ENCODE data around the gene PCDHGC4.

The PCDHGC4 gene

GRCh38 chr5:141512911-141513626, 28.2 kb downstream of the PCDHGC4 start:
- peak; percentile 63 to 69 for DNase-seq

DNA sequence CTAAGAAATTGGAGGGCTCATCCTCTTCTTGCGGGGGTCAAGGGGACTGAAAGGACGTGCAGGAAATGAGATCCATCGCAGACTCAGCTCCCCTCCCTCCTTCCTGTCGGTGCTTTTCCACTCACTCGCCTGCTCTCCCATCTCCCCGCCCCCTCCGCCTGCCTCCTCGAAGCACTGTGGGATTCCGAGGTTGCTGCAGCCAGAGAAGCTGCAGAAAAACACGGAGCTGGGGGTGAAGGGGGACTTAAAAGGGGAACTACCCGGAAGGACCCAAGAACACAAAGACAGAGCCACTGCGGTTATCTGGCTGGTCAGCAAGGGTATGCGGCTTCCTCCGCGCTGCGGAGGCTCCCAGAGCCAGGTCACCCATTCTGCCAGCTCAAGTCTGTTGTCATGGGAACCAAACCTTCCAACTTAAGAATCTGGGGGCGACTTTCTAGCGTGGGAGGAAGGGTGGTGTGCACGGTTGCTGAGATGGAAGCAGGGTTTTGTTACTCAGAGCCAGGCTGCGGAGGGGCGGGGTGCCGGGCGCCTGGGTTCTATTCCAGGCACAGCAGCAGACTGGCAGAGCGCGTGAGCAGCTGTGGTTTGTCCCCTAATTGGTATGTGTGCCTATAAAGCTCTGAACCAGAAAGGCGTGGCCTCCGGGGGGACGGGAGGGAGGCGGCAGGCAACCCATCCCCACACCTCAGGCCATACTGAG, 28.9 kb downstream of the PCDHGC4 start:
- DNase-seq = peak; percentile 69 to 80

- DNase-seq = no peak
These were observed 29.7 kb downstream of the PCDHGC4 start for GRCh38 chr5:141514330-141515133.

- DNase-seq = no peak
These were observed 30.3 kb downstream of the PCDHGC4 start for GRCh38 chr5:141515141-141515540.

GRCh38 chr5:141515946-141516671, 31.3 kb downstream of the PCDHGC4 start:
- DNase-seq = no peak

DNA sequence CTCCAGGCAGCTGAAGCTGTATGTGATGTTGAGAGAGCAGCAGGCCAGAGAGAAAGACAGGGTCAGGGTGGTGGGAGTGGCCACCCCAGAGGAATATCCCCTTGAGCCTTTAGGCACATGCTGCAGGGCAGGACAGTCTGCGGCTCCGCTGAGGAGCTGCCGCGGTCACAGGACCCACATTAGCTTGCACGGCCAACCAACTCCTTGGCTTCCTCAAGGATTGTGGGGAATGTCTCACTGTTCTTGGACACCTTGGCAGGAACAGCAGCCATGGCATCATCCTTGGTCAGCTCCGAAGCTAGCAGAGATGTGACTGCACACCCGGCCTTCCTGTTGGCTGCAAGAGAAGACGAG, 31.8 kb downstream of the PCDHGC4 start:
- DNase-seq = no peak

DNA sequence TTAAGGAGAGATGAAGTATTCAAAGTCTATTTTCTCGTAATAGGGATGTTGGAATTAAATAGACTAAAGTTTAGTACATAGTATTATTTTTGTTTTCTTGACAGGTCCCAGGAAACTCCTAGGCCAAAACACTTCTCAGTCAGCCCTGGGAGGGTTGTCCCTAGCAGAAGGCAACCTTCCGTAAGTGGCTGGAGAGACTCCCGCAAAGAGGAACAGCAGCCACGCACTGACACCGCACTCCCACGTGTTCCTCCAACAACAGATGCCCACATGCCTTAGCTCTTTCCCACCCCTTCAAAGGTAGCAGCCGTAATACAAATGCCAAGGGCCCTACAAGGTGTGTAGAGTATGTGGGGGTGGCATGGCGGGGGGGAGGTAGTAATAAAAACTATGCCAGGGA, 32.5 kb downstream of the PCDHGC4 start:
- no peak for DNase-seq

DNA sequence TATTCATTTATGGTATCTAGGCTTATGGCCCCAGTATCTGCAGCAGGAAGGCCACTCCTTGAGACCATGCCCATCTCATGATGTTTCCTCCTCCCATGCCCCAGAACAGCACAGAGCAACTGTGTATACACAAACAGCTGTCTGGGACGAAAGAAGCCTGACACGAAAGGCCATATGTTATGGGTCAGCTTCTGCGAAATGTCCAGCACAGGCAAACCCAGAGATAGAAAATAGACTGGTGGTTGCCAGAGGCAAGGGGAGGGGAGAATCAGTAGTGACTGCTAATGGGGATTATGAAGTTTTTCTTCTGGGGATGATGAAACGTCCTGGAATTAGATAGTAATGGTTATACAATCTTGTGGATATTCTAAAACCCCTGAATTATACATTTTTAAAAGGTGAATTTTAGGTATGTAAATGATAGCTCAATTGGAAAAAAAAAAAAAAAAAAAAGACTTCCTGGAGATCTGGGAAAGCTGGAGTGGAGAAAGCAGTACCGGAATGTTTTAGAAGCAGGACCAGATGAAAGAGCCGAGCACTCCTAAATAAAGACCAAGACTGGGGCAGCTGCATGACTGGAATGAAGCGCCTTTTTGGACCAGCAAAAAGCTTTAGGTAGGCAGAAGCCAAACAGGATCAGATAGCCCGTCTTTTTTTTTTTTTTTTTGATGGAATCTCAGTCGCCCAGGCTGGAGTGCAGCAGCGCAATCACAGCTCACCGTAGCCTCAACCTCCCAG, 33.2 kb downstream of the PCDHGC4 start:
- DNase-seq = no peak

DNA sequence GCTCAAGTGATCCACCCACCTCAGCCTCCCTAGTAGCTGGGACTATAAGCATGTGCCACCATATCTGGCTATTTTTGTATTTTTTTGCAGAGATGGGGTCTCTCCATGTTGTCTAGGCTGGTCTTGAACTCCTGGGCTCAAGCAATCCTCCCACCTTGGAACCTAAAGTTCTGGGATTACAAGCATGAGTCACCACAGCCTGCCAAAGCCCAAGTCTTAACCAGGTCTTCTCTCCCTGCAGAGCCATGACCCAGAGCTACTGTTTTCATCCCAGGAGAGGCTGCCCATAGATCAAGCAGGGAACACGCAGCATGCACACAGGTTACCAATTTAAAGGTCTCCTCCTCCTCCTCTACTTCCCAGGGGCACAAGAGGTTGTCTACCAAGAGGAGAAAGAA, 33.8 kb downstream of the PCDHGC4 start:
- no peak for DNase-seq

GRCh38 chr5:141519605-141520565, 35.1 kb downstream of the PCDHGC4 start:
- DNase-seq = no peak

DNA sequence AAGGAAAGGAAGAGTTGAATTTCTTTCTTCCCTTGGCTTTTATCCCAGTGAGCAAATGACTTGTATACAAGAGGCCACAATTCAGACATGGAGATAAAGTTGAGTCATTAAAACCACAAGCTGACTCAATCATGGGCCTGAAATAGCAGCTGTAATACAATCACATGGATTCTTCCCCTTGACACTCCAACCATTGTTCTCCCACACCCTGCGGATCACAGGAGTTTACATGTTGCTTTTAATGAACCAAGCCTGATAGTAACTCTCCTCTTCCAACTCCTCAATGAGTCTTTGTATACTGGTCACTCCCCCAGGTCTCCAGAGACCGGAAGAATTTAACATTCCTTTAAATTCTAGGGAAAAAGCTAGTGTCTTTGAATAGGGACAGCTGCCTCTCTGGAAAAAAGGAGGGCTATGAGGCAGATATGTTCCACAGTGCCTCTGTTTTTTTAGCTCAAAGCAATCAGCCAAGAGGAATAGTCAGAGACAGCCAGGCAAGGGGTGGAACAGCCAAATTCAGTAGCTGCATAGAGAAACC, 36.5 kb downstream of the PCDHGC4 start:
- peak in 1 of 2 experiments; percentile 7 for DNase-seq

- no peak for DNase-seq
These were observed 37.5 kb downstream of the PCDHGC4 start for GRCh38 chr5:141522301-141522700.

- no peak for DNase-seq
These were observed 39.2 kb downstream of the PCDHGC4 start for GRCh38 chr5:141523991-141524390.

GRCh38 chr5:141524604-141525597, 40.1 kb downstream of the PCDHGC4 start:
- peak; percentile 61 to 67 for DNase-seq

- DNase-seq = no peak
These were observed 40.8 kb downstream of the PCDHGC4 start for GRCh38 chr5:141525653-141526052.

DNA sequence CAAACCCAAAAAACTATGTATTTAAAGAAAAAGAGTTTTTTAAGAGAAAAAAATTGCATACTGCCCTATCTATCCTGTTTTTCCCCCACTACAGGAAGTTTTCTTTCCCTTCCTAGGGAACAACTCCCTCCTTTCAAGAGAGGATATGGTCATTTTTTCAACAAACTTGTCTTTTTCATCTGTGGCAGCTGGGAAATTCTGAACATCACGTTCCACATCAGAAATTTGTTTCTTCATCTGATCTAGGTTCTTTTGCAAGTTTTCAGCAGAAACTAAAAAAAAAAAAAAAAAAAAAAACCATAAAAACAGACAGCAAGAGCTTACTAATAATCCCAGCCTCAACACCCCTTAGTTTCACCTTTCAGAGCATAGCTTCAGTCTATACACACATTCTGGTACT, 42.6 kb downstream of the PCDHGC4 start:
- no peak for DNase-seq

GRCh38 chr5:141528291-141528984, 43.6 kb downstream of the PCDHGC4 start:
- no peak for DNase-seq

GRCh38 chr5:141529002-141529401, 44.2 kb downstream of the PCDHGC4 start:
- DNase-seq = no peak

DNA sequence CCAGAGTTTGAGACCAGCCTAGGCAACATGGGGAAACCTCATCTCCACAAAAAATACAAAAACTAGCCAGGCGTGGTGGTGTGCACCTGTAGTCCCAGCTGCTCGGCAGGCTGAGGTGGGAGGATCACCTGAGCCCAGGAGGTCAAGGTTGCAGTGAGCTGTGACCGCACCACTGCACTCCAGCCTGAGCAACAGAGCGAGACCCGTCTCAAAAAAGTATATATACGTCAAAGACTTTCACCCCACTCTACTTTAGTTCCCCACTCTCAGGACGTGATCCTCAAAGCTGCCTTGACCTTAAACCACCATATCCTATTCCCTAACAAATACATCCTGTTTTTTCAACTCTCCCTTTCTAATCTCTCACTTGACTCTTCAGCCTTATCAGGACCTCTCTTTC, 45.0 kb downstream of the PCDHGC4 start:
- no peak for DNase-seq

All from activated T-cell treated with anti-CD3 and anti-CD28 coated beads, Interleukin-2, amount 50 U/mL, for 48 hours (primary cell).